Endothelial cell of umbilical vein (primary cell): ENCODE measurements around the gene RRP15. TPM values are rescaled to one million over a fixed set of nuclear protein-coding genes. Genes with fewer than 3 reads are reported as not detected.

Experiments
- Bru-seq: library from RNA; stranded (reverse); fragments of 400-500 nt; gene quantifications from one replicate; lab custom pipeline; 2021; lab: Mats Ljungman, UMichigan
- BruChase-seq, 2 experiments: library from RNA; stranded (reverse); fragments of 400-500 nt; gene quantifications; one replicate each; lab custom pipeline; 2021; lab: Mats Ljungman, UMichigan
- BruUV-seq: library from RNA; stranded (reverse); fragments of 400-500 nt; replicated peaks from 2 replicates; lab custom pipeline; 2021; lab: Mats Ljungman, UMichigan
- CTCF ChIA-PET: fragments of 300-600, 350-600 bp; sonication (Branson Sonifier 250); formaldehyde crosslinking; loops from one replicate; lab custom pipeline; 2021; ENCODE audit warnings: antibody characterized with exemption, inconsistent platforms; lab: Charles Lee
- POLR2A ChIA-PET: fragments of 300-600, 350-600 bp; sonication (Branson Sonifier 250); formaldehyde crosslinking; loops from one replicate; lab custom pipeline; 2021; ENCODE audit warnings: antibody characterized with exemption, inconsistent platforms; lab: Charles Lee
- DNase-seq: peaks from one replicate; pipeline ENCODE4 v3.0.0-alpha.2; 2011; ENCODE audit warnings: low read depth, low spot score
- FAIRE-seq: peaks from 2 replicates; lab custom pipeline; 2011; peaks lifted over from hg19 to GRCh38; lab: Jason Lieb, UNC
- H2AFZ ChIP-seq: 2 replicates; pipeline ENCODE4 v1.6.0; 2012; ENCODE audit warnings: low read depth, low read length, control low read depth, inconsistent platforms
- H3K27ac ChIP-seq: 2 replicates; pipeline ENCODE4 v1.5.1; 2011; ENCODE audit warnings: low read depth, mild to moderate bottlenecking, control low read depth, low read length, moderate library complexity; ENCODE audit not compliant: insufficient read depth
- H3K27me3 ChIP-seq, 2 experiments: 2 replicates each; pipeline versions ENCODE4 v1.6.0 to v1.6.1; 2011; ENCODE audit warnings: low read length in 2 of 2, mixed read lengths in 1 of 2; ENCODE audit not compliant: control insufficient read depth in 2 of 2, insufficient read depth in 2 of 2
- H3K36me3 ChIP-seq, 2 experiments: 2 replicates in 1 of 2; 3 replicates in 1 of 2; pipeline ENCODE4 v1.5.1; 2011; ENCODE audit warnings: low read length in 2 of 2, mild to moderate bottlenecking in 1 of 2, moderate library complexity in 1 of 2; ENCODE audit not compliant: control insufficient read depth in 2 of 2, insufficient read depth in 2 of 2; ENCODE audit errors: extremely low read depth in 1 of 2
- H3K4me1 ChIP-seq: 3 replicates; pipeline ENCODE4 v1.5.1; 2011; ENCODE audit warnings: mild to moderate bottlenecking, low read length; ENCODE audit not compliant: control insufficient read depth, insufficient read depth; ENCODE audit errors: extremely low read depth
- H3K4me2 ChIP-seq: 2 replicates; pipeline ENCODE4 v1.6.1; 2011; ENCODE audit warnings: low read length, control low read depth, mixed read lengths; ENCODE audit not compliant: insufficient read depth
- H3K4me3 ChIP-seq, 3 experiments: fragments of 200-600 bp in 1 of 3; sonication (generic), shearing (Covaris generic) in 1 of 3; replicated peaks in 1 of 3; 2 replicates each; pipeline ENCODE4 v1.5.1; 2011 to 2016; ENCODE audit warnings: control low read depth in 3 of 3, low read length in 3 of 3, mild to moderate bottlenecking in 2 of 3, inconsistent platforms in 1 of 3, low read depth in 1 of 3, moderate library complexity in 1 of 3; ENCODE audit not compliant: insufficient read depth in 1 of 3
- H3K79me2 ChIP-seq: 2 replicates; pipeline ENCODE4 v1.6.0; 2012; ENCODE audit warnings: low read length, inconsistent platforms; ENCODE audit not compliant: control insufficient read depth, insufficient read depth
- H3K9ac ChIP-seq: replicated peaks from 2 replicates; pipeline ENCODE3; 2011; ENCODE audit warnings: low read length, control low read depth; ENCODE audit not compliant: insufficient read depth; ENCODE audit errors: extremely low read depth
- H3K9me1 ChIP-seq: replicated peaks from 3 replicates; pipeline ENCODE4 v1.6.0; 2011; ENCODE audit warnings: mild to moderate bottlenecking, low read length; ENCODE audit not compliant: control insufficient read depth, insufficient read depth; ENCODE audit errors: extremely low read depth
- H3K9me3 ChIP-seq: replicated peaks from 2 replicates; pipeline ENCODE4 v1.5.1; 2012; ENCODE audit warnings: low read length, inconsistent platforms; ENCODE audit not compliant: control insufficient read depth, insufficient read depth
- H4K20me1 ChIP-seq: replicated peaks from 2 replicates; pipeline ENCODE3; 2011; ENCODE audit warnings: mild to moderate bottlenecking, low read length; ENCODE audit not compliant: control insufficient read depth, insufficient read depth; ENCODE audit errors: extremely low read depth
- EZH2 ChIP-seq: IDR thresholded peaks from 2 replicates; pipeline ENCODE4 v1.6.1; 2012; ENCODE audit warnings: borderline replicate concordance, low read depth, mild to moderate bottlenecking, moderate library complexity, low read length, inconsistent platforms; ENCODE audit not compliant: severe bottlenecking
- FOS ChIP-seq: IDR thresholded peaks from 2 replicates; pipeline ENCODE4 v1.6.1; 2011; ENCODE audit warnings: mild to moderate bottlenecking, low read length, moderate library complexity, borderline replicate concordance; ENCODE audit not compliant: insufficient read depth
- GATA2 ChIP-seq: IDR thresholded peaks from 2 replicates; pipeline ENCODE4 v1.7.0; 2011; ENCODE audit warnings: low read depth, mild to moderate bottlenecking, moderate library complexity, mixed read lengths, low read length; ENCODE audit not compliant: insufficient read length, insufficient read depth
- MYC ChIP-seq: IDR thresholded peaks from one replicate; pipeline ENCODE4 v1.6.1; 2011; ENCODE audit warnings: mild to moderate bottlenecking, low read depth, low read length
- POLR2A ChIP-seq: IDR thresholded peaks from 2 replicates; pipeline ENCODE4 v1.6.1; 2012; ENCODE audit warnings: low read depth, mild to moderate bottlenecking, control low read depth, low read length
- POLR2AphosphoS5 ChIP-seq: IDR thresholded peaks from 2 replicates; pipeline ENCODE4 v1.6.1; 2012; ENCODE audit warnings: low read depth, mild to moderate bottlenecking, control low read depth, low read length, moderate library complexity; ENCODE audit not compliant: insufficient read depth
- dilution Hi-C: fragments of 300-500 bp; cut with MboI; formaldehyde crosslinking; loops from one replicate; pipeline ENCODE4 v1.15.0; 2019; ENCODE audit warnings: low sequenced_read_pairs; ENCODE audit not compliant: extremely low pct_ligation_motif_present
- intact Hi-C: fragments of 100-400 bp; cut with micrococcal nuclease; formaldehyde crosslinking; loops from one replicate; pipeline ENCODE4 v1.10.0; 2022
- long read RNA-seq: library from polyadenylated mRNA; stranded (forward); transcript quantifications from one replicate; pipeline ENCODE4 v2.0.0, GENCODE V29; 2021
- polyA minus RNA-seq, 3 experiments: library from RNA; depleted of rRNA, polyadenylated mRNA; stranded (reverse); fragments of >200 nt; gene quantifications; 1 replicate in 1 of 3; 2 replicates in 2 of 3; pipeline ENCODE4 v1.2.3, GENCODE V29; 2011
- polyA plus RNA-seq, 4 experiments: library from polyadenylated mRNA; depleted of rRNA in 3 of 4; stranded (reverse) in 3 of 4; unstranded in 1 of 4; fragments of >200 nt; gene quantifications; 2 replicates each; pipeline versions ENCODE4 v1.2.1 to v1.2.3, GENCODE V29; 2011 to 2012; ENCODE audit warnings: missing spikeins in 1 of 4
- total RNA-seq: library from RNA; stranded (reverse); gene quantifications from 2 replicates; pipeline ENCODE4 v1.2.3, GENCODE V29; 2021
- TF ChIP-seq, protein P1 (sequence below): IDR thresholded peaks from 2 replicates; pipeline ENCODE4 v1.6.1; 2011; ENCODE audit not compliant: insufficient read depth, insufficient read length

Gene RRP15, protein sequence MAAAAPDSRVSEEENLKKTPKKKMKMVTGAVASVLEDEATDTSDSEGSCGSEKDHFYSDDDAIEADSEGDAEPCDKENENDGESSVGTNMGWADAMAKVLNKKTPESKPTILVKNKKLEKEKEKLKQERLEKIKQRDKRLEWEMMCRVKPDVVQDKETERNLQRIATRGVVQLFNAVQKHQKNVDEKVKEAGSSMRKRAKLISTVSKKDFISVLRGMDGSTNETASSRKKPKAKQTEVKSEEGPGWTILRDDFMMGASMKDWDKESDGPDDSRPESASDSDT
- 17.3 and 24.4 TPM in 2 replicates for total RNA-seq
- polyA plus RNA-seq, result 0.84 and 1.0 TPM in 2 replicates
- polyA plus RNA-seq (2011; cell fraction: cytosol; rRNA removed), result 1.4 and 1.7 TPM in 2 replicates
- polyA plus RNA-seq (2011; cell fraction: nucleus; rRNA removed), result 2.4 and 2.9 TPM in 2 replicates
- 7.5 and 15.6 TPM in 2 replicates for polyA plus RNA-seq (2012)
- polyA minus RNA-seq, result 2.5 and 3.1 TPM in 2 replicates
- 3.4 TPM for polyA minus RNA-seq (2011; cell fraction: cytosol; rRNA and poly(A)+ RNA removed)
- polyA minus RNA-seq (2011; cell fraction: nucleus; rRNA and poly(A)+ RNA removed), result 6.0 and 9.2 TPM in 2 replicates
- percentile 87 among the genes with signal in this experiment for Bru-seq, nascent RNA
- percentile 71 among the genes with signal in this experiment for BruChase-seq, experiment 1, labeled RNA remaining after a 6-hour chase
- BruChase-seq, experiment 2, labeled RNA remaining after a 2-hour chase, result percentile 62 among the genes with signal in this experiment
- long read RNA-seq, full-length matches to known transcripts, result 78 of 92 reads
- long read RNA-seq, partial matches to known transcripts, result 0 of 92 reads
- long read RNA-seq, other reads (novel, unspliced or antisense), result 14 of 92 reads

DNA sequence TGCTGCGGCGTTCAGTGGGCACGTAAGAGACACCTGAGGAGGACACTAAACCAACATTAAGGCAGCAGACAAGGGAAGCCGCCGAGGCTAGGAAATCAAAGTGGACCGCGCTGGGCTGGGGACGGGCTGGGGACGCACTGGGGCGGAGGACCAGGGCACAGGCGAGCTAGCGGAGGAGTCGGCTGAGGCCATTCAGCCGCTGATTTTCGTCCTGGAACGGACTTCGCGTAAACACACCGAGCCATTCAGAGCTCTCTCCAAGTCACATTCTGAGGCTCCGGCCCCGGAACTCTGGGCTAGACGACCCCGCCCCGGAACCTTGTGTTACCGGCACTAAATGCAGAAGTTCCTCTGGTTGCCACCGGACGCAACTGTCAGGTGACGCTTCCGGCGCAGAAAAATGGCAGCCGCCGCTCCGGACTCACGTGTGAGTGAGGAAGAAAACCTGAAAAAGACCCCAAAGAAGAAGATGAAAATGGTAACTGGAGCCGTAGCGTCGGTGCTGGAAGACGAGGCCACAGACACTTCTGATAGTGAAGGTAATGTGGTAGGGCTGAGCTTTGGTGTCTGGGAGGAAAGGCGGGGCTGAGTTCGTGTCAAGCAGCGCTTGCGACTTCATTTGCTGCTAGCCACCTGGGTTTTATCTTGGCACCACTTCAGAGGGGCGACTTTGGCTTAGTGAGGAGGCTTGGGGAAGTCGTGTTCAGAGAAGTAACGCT, at the start of gene RRP15:
Gene RRP15, plus strand, starts transcription at position 377 of the 719 bp plus-strand sequence. Its CDS starts 24 bp downstream, at position 401.
- DNase-seq, result peak; percentile 80
- Histone ChIP-seq H3K36me3 (no peaks in the 10 kb centered on the region), H3K9ac (peak within 1 kb of the TSS; percentile 71), H4K20me1 (no peaks in the 10 kb centered on the region), H3K4me2 (peak within 1 kb of the TSS; percentile 75), H3K4me1 (peaks cover 11% of the 10 kb centered on the region), H3K27ac (peak within 1 kb of the TSS; percentile 37), H3K9me3 (no peaks in the 10 kb centered on the region), H2AFZ (peak within 1 kb of the TSS; percentile 85), H3K4me3 (peak within 1 kb of the TSS; percentile 66 to 81 (median 76)), H3K79me2 (peaks cover 32% of the 10 kb centered on the region), H3K27me3 (peaks cover 0 to 2% of the 10 kb centered on the region in 2 experiments), H3K9me1 (no peaks in the 10 kb centered on the region)
- ChIA-PET POLR2A (interaction anchor here (0.9 kb wide), 1 partner anchor 12 kb away, joined by 3 read pairs; no protein-coding TSS in a partner anchor), CTCF (interaction anchor here (0.9 to 1.7 kb wide), 3 partner anchors 13 to 45 kb away, joined by 3 to 9 read pairs (median 4); no protein-coding TSS in a partner anchor)
- BruUV-seq, result TSS peak; percentile 46
- dilution Hi-C loops (no loop called here), intact Hi-C loops (no loop called here)
- FAIRE-seq, result peak; percentile 79
- TF ChIP-seq GATA2 (no peak), MYC (peak; percentile 29), POLR2AphosphoS5 (peak; percentile 67), FOS (peak; percentile 15), EZH2 (no peak), POLR2A (peak; percentile 56)
- TF ChIP-seq, protein P1, sequence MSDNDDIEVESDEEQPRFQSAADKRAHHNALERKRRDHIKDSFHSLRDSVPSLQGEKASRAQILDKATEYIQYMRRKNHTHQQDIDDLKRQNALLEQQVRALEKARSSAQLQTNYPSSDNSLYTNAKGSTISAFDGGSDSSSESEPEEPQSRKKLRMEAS, result peak; percentile 72
